Activated CD4-positive, CD25-positive, alpha-beta regulatory T cell treated with anti-CD3 and anti-CD28 coated beads, Interleukin-2, amount 50 U/mL, for 72 hours (primary cell): Measurements from ENCODE around the gene RAB36.

ENCODE experiments used
- DNase-seq: peaks from one replicate; pipeline ENCODE4 v3.0.0; 2021

The RAB36 gene

GRCh38 chr22:23184764-23185113 is 39.5 kb downstream of the RAB36 start:
- DNase-seq = no peak

GRCh38 chr22:23187211-23187610 is 41.9 kb downstream of the RAB36 start:
- no peak for DNase-seq

- no peak for DNase-seq
Observed at GRCh38 chr22:23187871-23188700, 42.8 kb downstream of the RAB36 start.

GRCh38 chr22:23190526-23190925 is 45.2 kb downstream of the RAB36 start:
- DNase-seq = no peak

- DNase-seq = no peak
Observed at GRCh38 chr22:23192133-23192532, 46.9 kb downstream of the RAB36 start.

- no peak for DNase-seq
Observed at GRCh38 chr22:23192558-23192957, 47.3 kb downstream of the RAB36 start.

- DNase-seq = no peak
Observed at GRCh38 chr22:23193196-23193827, 48.0 kb downstream of the RAB36 start.

GRCh38 chr22:23193882-23194281 is 48.6 kb downstream of the RAB36 start:
- DNase-seq = no peak

GRCh38 chr22:23196165-23196564 is 50.9 kb downstream of the RAB36 start:
- no peak for DNase-seq

- DNase-seq = no peak
Observed at GRCh38 chr22:23197836-23198235, 52.6 kb downstream of the RAB36 start.

- DNase-seq = no peak
Observed at GRCh38 chr22:23199159-23199558, 53.9 kb downstream of the RAB36 start.

- DNase-seq = no peak
Observed at GRCh38 chr22:23200898-23201297, 55.6 kb downstream of the RAB36 start.

- no peak for DNase-seq
Observed at GRCh38 chr22:23202812-23203451, 57.7 kb downstream of the RAB36 start.

GRCh38 chr22:23203452-23204124 is 58.3 kb downstream of the RAB36 start:
- DNase-seq = no peak

- DNase-seq = no peak
Observed at GRCh38 chr22:23204125-23204488, 58.8 kb downstream of the RAB36 start.

- no peak for DNase-seq
Observed at GRCh38 chr22:23204541-23205157, 59.4 kb downstream of the RAB36 start.

- no peak for DNase-seq
Observed at GRCh38 chr22:23205339-23206049, 60.2 kb downstream of the RAB36 start.

- DNase-seq = no peak
Observed at GRCh38 chr22:23206915-23207314, 61.6 kb downstream of the RAB36 start.

GRCh38 chr22:23207729-23208393 is 62.6 kb downstream of the RAB36 start:
- DNase-seq = no peak

- no peak for DNase-seq
Observed at GRCh38 chr22:23210428-23211170, 65.3 kb downstream of the RAB36 start.

GRCh38 chr22:23211622-23212021 is 66.3 kb downstream of the RAB36 start:
- no peak for DNase-seq
